HG03108 (cell line): ENCODE measurements around the gene TMED4.
"Not testable (repeated sequence)": the region's sequence is repeated elsewhere in the genome, so short reads cannot be mapped to it uniquely, and the experiment has no call there.

ENCODE experiments used
- ATAC-seq: cut with Tn5 transposase; IDR thresholded peaks from one replicate; pipeline ENCODE4 v1.9.1; 2021; ENCODE audit warnings: moderate library complexity; ENCODE audit not compliant: unreplicated experiment

The TMED4 gene

DNA sequence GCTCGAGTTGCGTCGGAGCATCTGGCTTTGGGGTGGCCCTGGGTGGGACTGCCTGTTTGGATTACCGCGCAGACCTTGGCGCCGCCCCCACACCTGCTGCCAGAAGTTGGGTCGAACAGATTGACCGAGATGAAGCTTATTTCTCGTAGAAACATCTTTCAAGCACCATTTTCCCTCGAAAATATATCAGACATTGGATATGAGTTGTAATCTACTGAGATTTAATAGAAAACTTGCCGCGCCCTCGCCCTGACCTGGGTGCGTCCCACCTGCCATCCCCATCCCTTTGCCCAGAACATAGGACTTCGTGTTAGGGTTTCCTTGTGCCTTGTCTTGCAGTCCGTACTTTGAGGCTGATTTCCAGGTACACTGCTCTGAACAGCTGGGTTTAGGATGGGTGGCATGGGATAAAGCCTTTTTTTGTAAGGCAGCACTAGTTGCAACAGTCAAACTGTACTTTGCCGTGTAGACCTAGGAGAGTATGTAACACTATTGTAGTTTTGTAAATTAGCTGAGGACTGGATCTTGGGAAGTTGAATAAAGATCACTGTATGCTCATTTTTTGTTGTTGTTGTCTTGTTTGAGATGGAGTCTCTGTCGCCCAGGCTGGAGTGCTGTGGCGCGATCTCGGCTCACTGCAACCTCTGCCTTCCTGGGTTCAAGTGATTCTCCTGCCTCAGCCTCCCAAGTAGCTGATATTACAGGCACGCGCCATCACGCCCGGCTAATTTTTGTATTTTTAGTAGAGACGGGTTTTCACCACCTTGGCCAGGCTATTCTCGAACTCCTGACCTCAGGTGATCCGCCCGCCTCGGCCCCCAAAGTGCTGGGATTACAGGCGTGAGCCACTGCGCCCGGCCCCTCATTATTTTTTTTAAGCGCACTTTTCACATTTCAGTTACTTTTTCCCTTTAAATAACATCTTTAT, 25.4 kb upstream of the TMED4 start:
- ATAC-seq: no peak

DNA sequence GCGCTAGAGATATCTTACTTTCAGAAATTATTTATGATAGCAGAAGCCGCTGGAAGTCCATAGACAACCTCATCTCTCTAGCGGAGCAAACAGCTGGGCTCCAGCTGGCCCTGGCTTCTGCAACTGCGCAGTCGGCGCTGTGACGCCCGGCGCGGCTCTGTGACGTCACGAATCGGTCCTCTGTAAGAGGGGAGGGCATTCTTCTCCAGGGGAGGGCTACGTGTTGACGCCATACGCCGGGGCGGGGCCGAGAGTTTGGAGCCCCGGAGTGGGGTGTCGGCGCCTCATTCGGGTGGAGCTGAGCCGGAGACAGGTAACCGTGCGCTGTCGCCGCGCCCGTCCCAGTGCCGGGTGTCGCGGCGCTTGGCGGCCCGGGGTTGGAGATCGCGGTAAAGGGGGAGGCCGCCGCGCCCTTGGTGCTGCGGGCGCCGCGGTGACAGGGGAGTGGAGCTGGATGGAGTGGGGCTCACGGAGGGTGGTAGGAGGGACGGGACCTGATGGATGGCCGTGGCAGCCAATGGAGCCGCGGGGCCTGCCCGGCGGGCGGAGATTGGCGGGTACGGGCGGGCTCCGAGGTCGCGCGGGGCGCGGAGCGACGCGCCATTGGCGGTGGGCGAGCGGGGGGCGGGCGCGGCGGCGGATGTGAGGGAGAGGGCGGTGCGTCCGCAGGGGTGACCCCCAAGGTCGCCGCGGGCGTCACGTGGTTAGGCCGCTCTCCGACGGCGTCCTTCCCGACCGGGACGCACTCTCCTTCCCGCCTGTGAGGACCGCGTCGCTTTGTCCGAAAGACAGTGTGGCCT, 24.5 kb upstream of the TMED4 start, which contains the start of gene OGDH:
Gene OGDH, plus strand, starts transcription at position 287 of the 800 bp plus-strand sequence. CDS start 17,717 bp downstream, outside the sequence.
- ATAC-seq: peak; percentile 92

GRCh38 chr7:44604941-44605340, 22.9 kb upstream of the TMED4 start:
- ATAC-seq: no peak

- no peak for ATAC-seq
Observed at GRCh38 chr7:44603193-44603592, 21.2 kb upstream of the TMED4 start.

GRCh38 chr7:44602576-44602910, 20.5 kb upstream of the TMED4 start:
- no peak for ATAC-seq

GRCh38 chr7:44599222-44599621, 17.2 kb upstream of the TMED4 start:
- no peak for ATAC-seq

DNA sequence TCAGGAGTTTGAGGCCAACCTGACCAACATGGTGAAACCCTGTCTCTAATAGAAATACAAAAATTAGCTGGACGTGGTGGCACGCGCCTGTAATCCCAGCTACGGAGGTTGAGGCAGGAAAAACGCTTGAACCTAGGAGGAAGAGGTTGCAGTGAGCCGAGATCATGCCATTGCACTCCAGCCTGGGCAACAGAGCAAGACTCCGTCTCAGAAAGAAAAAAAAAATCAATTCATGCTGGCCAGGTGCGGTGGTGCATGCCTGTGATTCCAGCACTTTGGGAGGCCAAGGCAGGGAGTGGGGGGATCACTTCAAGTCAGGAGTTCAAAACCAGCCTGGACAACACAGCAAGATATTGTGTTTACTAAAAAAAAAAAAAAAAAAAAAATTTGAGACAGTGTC, 15.2 kb upstream of the TMED4 start:
- not testable (repeated sequence) for ATAC-seq

GRCh38 chr7:44595934-44596635, 14.1 kb upstream of the TMED4 start:
- no peak for ATAC-seq

GRCh38 chr7:44590910-44591309, 8.9 kb upstream of the TMED4 start:
- no peak for ATAC-seq

- peak; percentile 65 for ATAC-seq
Observed at GRCh38 chr7:44587843-44588711, 6.0 kb upstream of the TMED4 start.

DNA sequence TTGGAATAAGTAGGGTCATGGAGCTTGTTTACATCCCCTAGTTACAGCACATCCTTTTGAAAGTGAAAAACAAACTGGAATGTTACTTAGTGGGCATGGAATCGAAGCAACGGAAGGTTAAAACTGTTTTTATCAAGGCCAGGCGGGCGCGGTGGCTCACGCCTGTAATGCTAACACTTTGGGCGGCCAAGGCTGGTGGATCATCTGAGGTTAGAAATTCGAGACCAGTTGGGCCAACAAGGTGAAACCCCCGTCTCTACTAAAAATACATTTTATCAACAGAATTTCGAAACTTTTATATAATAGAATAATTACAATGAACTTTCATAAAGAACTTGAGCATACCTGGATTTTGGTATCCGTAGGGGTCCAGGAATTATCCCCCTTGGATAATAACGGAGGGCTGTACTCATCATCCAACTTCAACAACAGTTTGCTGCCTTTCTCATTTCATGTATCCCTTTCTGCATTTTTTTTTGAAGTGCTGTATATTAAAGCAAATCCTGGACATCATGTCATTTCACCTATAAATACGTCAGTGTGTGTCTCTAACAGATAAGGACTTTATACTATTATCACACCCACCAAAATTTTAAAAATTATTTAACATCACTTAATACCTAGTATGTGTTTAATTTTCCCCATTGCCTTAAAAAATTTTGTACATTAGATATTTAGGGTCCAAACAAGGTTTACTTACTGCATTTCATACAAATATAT, 1.3 kb upstream of the TMED4 start:
- no peak for ATAC-seq

- ATAC-seq: peak; percentile 12
Observed at GRCh38 chr7:44580945-44581878, 819 bp downstream of the TMED4 start.

DNA sequence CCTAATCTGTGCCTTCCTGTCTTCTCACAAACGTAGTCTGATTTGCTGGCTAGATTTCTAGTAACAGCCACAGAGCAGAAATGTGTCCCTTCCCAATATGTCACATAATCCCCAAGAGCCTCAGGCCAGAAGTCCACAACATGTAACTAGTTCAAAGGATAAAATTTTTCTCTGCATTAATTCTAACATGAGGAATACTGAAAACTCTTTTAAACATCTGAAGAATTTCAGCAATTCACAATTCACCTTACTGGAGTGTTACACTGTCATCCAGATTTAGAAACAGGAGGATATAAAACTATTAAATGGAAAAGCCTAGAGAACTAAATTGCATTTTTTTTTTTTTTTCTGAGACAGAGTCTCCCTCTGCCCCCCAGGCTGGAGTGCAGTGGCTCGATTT, 5.8 kb downstream of the TMED4 start:
- no peak for ATAC-seq

- no peak for ATAC-seq
Observed at GRCh38 chr7:44575054-44575453, 7.0 kb downstream of the TMED4 start.

GRCh38 chr7:44574287-44574872, 7.7 kb downstream of the TMED4 start:
- peak; percentile 18 for ATAC-seq

DNA sequence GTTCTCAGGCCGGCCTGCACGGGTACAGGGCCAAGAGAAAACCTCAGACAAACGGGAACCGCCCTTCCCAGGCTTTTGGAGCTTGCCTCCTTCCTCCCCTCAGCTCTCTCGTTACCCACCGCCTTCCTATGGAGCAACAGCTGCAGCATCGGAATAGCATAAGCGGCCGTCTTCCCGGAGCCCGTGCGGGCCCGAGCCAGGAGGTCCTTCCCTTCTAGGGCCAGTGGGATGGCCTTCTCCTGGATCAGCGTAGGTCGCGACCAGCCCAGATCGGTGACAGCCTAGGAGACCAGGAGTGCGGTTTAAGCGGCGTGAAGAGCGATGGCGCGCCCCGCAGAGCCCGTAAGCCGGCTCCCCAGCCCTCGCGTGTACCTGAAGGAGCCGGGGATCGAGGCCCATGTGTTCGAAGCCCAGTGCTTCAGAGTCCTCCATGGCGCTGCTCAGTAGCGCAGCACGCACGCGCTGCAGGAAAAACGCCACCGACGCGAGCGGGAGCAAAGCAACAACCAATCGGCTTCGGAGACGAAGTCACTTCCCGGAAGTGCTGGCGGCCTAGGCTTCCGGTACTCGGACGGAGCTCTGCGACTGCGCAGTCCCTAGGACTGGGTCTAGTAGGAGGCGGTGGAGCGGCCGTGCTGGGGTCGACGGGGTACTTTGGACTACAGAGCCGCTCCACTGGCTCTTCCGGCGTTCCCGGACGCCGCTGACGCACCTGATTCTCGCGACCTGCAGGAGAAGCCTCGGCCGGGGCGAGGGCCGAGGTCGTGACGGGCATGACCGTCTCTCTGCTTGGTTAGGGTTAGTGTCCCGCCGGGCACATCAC, 8.4 kb downstream of the TMED4 start, which contains the start of gene DDX56:
Gene DDX56, minus strand, starts transcription at position 445 of the 823 bp plus-strand sequence. Its CDS starts 13 bp downstream, at position 432.
- ATAC-seq: peak; percentile 93

- ATAC-seq: no peak
Observed at GRCh38 chr7:44572771-44573170, 9.3 kb downstream of the TMED4 start.
